HTR-8/SVneo (cell line): ENCODE results near the gene IL11RA.

Experiments
- DNase-seq: peaks from one replicate; pipeline ENCODE4 v3.0.0; 2011; ENCODE audit warnings: low spot score, mixed read lengths; ENCODE audit not compliant: insufficient read length
- FAIRE-seq: peaks from 2 replicates; lab custom pipeline; 2011; peaks lifted over from hg19 to GRCh38; lab: Jason Lieb, UNC

The IL11RA gene

DNA sequence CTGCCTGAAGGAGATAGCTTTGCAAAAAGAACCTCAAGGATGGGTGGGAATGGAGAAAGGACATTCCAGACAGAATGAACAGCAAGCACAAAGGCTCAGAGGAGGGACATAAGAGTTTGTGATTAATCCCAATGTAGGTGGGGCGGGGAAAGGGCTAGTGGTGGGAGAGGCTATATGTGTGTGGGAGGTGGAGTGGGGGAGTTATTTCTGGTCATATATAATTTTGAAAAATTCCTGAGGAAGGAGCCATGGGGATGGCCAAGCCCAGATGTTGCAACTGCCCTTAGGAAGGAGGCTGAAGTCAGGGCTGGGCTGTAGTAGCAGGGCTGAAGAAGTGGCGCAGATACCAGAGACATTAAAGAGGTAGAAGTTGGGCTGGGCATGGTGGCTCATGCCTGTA is 23.9 kb downstream of the IL11RA start:
- FAIRE-seq = no peak

DNA sequence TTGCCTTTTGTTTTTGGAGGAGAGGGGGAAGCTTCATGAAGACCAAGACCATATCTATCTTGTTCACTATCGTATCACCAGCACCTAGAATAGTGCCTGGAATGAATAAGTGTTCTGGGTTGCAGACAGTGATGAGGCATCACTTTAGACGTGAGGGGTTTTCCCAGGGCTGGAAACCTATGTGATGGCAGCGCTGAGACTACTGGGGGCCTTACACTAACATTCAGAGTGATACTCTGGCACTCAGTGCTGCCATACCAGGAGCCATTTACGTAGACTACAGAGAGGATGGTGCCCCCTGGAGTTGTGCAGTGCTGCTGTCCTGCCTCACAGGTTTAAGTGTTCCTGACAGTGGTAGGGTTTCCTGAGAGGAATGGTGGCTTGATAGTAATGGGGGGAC is 32.2 kb downstream of the IL11RA start:
- FAIRE-seq = no peak

More for the DNA sequence above, 23.9 kb downstream of the IL11RA start:
- no peak for DNase-seq

DNA sequence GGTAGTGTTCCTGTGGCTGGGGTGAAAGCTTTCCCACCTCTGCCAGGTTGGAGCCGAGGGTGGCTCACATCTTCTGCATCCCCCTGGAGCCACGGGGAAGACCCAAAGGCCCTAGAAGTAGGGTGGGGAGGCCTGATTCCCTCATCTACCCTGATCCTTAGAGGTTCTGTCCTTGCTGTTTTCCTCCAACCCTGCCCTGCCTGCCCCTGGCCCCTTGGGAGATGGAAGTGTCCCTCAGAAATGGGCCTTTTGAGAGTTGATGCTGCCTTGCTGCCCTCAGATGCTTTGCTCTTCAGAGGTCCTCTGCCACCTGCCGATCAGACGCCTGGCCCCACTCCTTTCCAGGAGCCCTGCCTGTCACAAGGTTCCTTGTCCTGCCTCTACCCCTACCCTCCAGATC is 32.8 kb downstream of the IL11RA start:
- DNase-seq = no peak
- FAIRE-seq = no peak

More for the DNA sequence above, 32.2 kb downstream of the IL11RA start:
- DNase-seq = no peak

DNA sequence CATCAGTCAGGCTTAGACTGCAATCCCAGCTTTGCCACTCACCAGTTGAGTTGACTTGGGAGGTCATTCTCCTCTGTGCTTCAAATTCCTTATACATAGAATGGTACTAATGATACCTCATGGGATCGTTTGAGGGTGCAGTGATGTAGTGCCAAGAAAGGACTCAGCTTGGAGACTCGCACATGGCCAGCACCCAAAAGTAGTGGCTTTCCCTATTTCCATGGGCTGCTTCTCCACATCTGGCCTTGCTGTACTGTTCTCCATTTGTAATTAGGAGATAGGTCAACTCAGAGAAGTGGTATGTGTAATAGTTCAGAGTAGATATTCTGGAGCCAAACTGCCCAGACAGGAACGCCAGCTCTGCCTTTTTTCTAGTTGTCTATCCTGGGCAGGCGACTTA is 33.6 kb downstream of the IL11RA start:
- FAIRE-seq = no peak
- DNase-seq = no peak

DNA sequence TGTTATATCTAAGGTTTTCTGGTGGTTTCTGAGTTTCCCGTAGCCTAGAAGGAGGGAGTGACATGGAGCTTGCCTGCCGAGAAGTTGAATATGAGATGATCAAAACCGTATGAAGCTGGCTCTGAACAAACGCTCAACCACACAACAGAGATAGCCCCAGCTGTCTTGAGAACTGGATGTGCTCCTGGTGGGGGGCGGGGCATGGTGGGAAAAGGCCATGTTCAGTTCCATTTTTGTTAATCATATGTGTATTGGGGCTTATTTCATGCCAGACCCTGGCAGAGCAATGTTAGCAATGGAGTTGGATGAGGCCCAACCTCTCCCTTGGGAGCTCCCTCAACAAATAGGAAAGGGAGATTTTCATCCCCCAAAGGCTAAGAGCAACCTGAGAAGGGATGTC is 34.2 kb downstream of the IL11RA start:
- DNase-seq = no peak
- no peak for FAIRE-seq

DNA sequence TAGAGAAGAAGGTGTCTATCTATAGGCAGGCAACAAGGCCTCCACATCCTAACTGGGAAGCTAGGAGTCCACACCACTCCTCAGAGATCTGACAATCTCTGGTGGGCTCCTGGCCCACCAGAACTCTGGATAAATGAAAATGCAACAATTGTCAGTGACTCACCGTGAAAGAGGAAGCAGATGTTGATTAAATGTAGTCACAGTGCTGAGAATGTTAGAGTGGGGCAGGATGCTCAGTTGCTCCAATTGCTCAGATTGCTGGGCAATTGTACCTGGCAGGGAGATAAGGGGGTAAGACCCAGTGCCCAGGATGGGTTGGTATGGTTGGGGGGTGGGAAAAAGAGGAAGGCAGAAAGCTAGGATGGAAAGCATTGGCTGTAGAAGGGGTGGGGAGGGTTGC is 34.7 kb downstream of the IL11RA start:
- FAIRE-seq (no peak), DNase-seq (no peak)

DNA sequence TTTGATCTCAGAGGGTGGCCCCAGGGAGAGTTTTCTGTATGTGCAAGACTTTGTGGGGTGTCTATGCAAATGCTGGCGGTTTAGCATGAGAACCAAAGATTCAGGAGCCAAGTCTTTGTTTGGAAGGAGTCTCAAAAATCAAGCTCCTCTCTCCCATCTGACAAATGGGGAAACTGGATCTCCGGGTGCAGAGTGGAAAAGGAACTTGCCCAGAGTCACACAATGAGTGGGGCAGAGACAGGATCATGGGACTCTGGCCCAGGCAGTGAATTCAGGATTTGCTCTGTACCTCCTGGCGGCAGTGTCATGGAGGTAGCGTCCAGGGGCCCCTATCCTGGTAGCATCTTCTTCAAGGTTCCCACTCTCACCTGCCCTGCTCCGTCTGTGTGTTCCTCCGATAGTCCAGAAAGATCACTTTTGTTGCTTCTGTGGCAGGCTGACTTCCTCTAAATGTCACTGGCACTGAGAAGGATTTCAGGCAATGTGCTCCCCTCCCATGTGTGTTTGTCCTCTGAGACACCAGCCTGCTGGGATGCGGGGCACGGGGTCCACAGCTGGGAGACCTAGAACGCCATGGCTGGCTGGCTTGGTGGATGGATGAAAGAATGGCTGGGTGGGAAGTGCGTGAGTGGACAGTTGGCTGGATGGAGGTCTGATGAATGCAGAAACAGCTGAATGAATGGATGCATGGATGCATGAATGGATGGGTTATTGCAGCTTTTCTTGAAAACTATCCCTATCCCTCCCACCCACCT is 35.5 kb downstream of the IL11RA start:
- FAIRE-seq (no peak), DNase-seq (no peak)

DNA sequence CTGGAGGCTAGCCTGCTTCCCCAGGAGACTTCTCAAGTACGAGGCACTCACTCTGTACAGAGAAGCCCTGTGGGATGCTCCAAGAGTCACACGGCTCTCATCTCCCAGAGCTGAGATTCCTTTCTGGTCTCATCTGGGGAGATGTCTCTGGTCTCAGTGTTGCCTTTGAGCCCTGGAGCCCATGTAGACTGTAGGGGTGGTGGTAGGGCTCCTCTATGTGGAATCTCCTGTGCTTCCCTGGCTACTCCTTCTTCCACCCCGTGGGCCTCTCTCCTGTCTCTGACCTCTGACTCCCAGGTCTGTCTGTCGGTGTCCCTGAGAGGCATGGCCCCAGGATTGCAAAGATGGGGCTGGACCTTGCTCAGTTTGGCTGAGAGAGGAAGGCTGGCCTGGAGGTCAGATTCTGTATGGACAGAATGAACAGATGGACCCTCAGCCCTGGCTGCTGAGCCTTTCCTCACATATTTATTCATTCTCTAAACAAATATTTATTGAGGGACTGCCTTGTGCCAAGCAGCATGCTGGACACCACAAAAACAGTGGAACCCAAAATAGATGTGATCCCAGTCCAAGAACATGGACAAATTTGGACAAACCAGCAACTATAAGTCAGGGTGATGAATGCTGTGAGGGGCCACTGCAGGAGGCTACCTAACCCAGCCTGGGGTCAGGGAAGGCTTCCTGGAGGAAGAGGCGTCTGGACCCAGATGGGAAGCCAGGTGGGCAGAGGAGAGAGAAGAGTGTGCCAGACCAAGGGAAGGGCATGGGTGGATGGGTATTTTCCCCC is 36.5 kb downstream of the IL11RA start:
- no peak for FAIRE-seq
- no peak for DNase-seq

DNA sequence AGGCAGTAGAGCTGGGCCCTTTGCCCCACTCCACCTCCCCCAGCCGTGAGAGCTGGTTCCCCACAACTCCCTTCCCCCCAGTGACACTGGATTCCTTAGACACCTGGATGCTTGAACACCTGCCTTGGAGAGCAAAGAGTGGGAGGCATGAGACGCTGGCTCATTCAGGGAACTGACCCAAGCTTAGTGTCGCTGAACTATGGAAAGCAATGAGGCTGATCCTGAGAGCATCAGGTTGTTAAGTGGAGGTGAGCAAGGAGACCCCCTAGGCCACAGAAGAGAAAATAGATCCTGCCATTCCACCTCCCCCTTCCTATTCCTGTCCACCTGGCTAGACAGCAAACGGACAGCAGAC is 37.1 kb downstream of the IL11RA start:
- DNase-seq = no peak

DNA sequence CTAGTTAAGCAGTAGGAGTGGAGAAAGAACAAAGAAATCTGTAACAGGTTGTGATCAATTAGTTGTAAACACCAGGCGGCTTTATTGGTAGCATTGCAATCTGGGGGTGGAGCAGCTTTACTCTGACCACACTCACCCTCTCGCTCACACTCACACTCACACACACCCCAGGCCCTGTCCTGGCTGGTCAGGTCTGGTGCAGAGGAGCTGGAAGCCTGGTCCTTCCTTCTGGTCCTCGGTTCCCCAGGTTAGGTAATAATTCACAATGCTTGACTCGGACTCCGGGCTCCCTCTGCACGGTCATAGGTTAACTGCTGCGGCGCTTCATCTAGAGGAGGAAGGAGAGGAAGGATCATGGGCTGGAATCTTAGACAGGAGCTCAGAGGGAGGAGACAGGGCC is 37.5 kb downstream of the IL11RA start:
- FAIRE-seq (no peak), DNase-seq (no peak)

More for the DNA sequence above, 37.1 kb downstream of the IL11RA start:
- no peak for FAIRE-seq

DNA sequence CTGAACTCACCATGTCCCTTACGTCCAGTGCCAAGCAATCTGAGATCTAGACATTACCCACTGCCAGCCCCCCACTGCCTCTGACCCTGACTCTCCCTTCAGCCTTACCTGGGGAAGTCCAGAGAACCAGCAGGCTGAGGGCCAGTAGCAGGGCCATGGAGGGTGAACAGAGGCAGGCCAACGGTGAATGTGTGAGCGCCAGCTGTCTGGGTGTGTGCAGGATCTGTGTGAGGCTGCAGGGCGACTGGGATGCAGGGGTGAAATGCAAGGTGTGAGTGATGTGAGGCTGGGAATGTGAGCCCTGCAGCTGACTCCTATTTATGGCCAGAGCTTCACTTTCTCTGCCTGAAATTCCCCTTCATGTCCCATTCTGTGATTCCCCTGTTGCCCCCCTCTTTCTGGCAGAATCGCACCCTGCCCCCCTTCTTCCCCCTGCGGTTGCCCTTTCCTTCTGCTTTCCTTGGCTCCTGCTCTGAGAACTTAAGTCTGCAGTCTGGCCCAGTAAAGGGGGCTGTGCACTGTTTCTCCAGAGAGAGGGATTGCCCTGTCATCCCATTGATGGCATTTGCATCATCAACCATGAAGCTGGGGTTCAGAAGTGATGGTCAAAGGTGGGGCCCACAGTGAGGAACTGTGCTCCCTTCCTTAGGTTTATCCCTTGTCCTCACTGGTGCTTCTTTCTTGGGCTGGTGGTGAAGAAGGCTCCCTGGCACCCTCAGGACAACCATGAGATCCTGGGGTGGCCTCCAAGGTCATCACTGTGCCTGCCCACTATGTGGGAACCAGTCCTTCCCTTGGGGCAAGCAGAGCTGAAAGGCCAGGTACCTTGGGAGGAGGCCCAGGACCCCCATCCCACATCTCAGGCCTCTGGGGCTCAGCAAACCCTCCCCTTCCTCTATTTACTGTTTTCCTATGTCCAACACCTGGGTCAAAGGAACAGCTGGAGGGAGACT is 39.3 kb downstream of the IL11RA start, which contains the start of gene CCL19:
Gene CCL19 (minus strand): TSS at position 294 of the 953 bp plus-strand sequence. CDS start 137 bp downstream, at position 157.
- no peak for FAIRE-seq
- DNase-seq = no peak

DNA sequence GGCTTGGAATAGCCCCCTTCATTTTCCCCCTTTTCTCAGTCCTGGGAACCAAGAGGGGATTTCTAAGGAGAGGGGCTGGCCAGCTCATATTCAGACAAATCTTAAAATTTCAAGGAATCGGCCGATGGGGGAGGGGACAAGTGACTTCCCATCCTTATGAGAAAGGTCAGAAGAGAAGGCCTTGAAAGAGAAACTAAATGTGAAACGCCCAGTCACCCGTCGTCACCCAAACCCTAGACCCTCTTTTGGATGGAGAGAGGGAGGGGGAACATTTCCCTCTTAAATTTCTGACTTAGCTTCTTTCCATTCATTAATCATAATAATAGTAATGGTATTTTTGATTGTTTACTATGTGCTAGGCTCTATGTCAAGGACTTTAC is 39.9 kb downstream of the IL11RA start:
- DNase-seq = no peak
- FAIRE-seq = no peak

DNA sequence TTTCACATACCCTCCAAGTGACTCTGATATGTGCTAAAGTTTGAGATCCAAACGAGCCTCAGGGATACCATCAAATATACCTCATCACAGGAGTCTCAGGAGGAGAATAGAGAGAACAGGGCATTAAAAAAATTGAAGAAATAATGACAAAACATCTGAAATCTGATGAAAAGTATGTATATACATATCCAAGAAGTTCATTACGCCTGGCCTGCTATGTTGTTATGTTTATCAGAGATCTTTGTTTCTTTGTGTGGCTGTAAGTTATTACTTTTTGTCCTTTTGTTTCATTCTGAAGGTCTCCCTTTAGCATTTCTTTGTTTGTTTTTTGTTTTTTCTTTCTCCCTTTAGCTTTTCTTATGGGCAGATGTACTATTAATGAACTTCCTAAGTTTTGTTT is 41.6 kb downstream of the IL11RA start:
- FAIRE-seq (no peak), DNase-seq (no peak)

DNA sequence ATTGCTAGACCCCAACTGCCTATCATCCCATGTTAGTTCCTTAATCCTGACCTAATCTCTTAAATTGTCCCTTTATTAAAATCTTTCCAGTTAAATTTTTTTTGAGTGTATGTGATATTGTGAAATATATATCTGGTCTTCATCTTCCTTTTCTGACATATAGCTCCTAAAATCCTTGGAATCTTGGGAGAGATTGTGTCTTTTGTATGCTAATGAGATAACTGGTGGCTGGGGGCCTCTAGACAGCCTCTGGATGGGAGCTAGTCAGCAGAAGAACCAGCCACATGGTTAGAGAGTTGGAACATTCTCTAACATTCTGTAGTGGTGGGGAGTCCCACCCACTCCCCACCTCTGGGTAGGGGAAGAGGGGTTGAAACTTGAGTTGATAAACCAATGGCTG is 42.8 kb downstream of the IL11RA start:
- DNase-seq (no peak), FAIRE-seq (no peak)

DNA sequence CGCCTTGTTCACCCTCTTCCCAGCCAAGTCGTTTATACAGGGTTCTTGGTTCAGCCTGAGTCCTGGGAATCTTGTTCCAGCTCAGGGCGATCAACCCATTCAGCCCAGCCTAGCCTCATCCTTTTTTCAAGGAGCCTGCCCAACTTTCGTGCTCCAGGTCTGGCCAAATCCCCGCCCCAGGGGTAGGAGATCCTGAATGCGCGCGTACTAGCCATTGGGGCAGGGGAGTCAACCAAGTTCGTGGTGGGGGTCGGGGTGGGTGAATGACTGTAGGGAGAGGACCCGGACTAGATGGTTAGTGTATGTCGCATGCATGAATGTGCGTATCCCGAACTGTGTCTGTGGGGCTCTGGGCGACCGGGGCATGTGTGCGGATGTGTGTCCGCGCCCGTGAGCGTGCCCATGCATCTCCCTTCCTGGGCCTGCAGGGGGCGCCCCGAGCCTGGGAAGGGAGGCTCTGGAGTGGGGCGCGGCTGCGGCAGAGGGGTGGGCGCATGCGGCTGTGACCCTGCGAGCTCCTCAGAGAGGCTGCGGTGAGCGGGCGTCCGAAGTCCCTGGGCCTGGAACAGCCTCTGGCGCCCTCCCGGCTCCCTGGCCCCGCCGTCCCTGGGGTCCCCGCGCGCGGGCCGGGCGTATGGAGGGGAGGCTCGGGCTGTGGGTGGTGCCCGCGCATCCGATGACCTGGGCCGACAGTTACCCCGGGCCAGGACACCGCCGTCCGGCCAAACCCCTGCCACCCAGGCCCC is 49.2 kb downstream of the IL11RA start:
- DNase-seq (peak; percentile 59), FAIRE-seq (no peak)

DNA sequence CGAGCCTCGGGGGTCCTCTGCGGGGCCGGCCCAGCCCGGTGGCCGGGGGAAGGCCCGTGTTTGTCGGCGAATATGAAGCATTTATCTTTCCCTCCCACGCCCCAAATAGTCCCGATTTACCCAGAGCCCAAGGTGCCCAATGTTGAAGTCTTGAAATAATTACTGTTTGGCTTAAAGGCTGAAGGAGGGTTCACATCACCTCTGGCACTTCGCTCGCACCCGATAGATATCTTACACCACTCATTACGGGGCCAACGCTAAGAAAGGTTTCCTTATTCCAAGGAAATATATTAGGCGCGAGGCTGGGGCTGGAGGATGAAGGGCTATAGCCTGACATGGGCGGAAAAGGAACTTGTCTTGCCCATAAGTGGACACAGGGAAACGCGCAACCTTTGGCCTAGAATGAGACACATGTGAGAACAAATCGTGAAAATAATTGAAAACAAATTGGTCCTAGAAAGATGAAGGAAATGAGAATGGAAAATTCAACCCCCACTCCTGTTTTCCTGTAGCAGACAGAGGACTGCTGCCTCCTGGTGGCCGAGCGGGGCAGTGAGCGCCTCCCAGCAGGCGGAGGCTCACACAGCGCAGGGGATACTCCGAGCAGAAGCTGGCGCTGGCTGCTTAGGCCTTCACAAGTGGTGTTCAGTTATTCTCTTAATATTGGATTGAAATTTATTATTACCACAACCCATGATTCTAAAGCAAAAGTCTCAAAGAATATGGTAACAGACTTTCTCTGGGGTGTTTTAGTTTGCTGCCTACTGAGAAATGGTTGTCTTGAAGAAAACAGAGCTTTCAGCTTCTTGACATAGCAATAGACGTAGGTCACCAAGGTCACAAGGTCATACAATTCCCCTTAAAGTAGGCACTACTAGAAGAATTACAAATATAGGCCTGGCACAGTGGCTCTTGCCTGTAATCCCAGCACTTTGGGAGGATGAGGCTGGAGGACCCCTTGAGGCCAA is 50.1 kb downstream of the IL11RA start:
- no peak for FAIRE-seq

DNA sequence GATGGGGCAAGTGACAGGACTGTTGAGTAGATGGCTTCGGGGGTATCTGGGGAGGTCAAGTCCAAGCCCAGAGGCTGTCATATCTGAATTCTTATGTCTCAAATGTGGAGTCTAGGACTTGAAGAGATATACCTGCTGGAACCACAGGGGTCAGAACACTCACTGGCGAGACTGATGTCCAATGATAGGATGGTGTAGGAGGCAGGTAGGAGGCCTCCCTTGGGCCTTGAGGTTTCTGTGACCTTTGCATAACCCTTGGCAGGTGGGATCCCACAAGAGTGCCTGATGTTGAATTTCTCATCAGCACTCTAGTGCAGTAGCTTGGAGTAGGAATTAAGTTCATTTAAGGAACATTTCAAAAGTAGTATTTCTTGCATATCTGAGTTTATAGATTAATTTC is 55.1 kb downstream of the IL11RA start:
- DNase-seq (no peak), FAIRE-seq (no peak)

More for the DNA sequence above, 50.1 kb downstream of the IL11RA start:
- DNase-seq = peak; percentile 72

DNA sequence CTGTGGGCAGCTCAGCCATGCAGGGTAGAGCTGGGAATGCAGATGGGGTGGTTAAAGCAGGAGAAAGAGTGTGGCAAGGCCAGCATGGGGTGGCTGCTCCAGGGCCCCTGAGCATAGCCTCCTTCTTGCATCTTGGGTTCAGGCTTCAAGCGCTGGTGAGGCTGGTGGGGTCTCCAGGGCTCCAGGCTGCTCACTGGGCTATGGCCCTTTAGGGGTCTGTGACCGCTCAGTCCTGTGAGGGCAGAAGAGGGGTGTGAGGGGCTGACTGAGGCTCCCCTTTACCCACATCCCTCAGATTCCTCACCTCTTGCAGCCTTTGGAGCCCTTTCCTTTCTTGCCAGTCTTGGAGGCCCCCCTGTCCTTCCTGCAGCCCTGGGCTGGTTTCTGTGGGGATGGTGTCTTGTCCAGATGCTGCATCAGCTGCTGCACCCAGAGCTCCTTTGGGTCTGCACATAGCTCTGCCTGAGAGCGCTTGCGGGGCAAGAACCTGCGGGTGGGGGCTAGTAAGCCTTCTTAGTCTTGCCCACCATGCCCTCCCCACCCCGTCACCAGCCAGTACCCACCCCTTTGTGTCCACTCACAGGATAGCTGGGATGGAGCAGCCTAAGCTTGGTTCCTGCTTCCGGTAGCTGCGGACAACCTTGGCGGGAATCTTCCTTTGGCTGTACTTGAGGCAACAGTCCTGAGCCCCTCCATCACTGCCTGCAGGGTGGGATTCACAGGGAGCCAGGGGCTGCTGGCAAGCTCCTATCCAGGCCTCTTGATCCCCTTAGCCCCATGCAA is 57.4 kb downstream of the IL11RA start:
- DNase-seq = no peak
- no peak for FAIRE-seq
